Thoracic aorta (tissue), 2 donors: ENCODE results near the gene PPP2R5D. TPM values are rescaled to one million over a fixed set of nuclear protein-coding genes. Genes with fewer than 3 reads are reported as not detected.

Experiments used
- ATAC-seq: fragments of 150-250 bp; one replicate; pipeline ENCODE4 v1.8.0; 2017; ENCODE audit warnings: low read depth; ENCODE audit not compliant: insufficient number of reproducible peaks, low FRiP score
- DNase-seq: peaks from one replicate; pipeline ENCODE4 v3.0.0-alpha.2; 2020; ENCODE audit warnings: low spot score
- H3K27ac ChIP-seq, 2 donors: fragments of 200-600 bp; sonication (generic); 1 replicate in 1 of 2; 2 replicates in 1 of 2; pipeline ENCODE4 v1.5.1; 2016; ENCODE audit warnings: mild to moderate bottlenecking in 2 of 2, moderate library complexity in 2 of 2
- H3K27me3 ChIP-seq: fragments of 200-600 bp; sonication (generic); replicated peaks from 2 replicates; pipeline ENCODE4 v1.6.0; 2016; ENCODE audit warnings: mild to moderate bottlenecking; ENCODE audit not compliant: insufficient read depth
- H3K36me3 ChIP-seq: fragments of 200-600 bp; sonication (generic); one replicate; pipeline ENCODE4 v1.5.1; 2016
- H3K4me1 ChIP-seq, 2 donors: fragments of 200-600 bp; sonication (generic); 1 replicate in 1 of 2; 2 replicates in 1 of 2; pipeline versions ENCODE4 v1.5.1 to v1.6.0; 2016; ENCODE audit warnings: low read depth in 2 of 2, mild to moderate bottlenecking in 1 of 2; ENCODE audit not compliant: control insufficient read depth in 1 of 2
- H3K4me3 ChIP-seq: fragments of 200-600 bp; sonication (generic); 2 replicates; pipeline ENCODE4 v1.5.1; 2016; ENCODE audit warnings: mild to moderate bottlenecking
- H3K9me3 ChIP-seq: fragments of 200-600 bp; sonication (generic); 2 replicates; pipeline ENCODE4 v1.5.1; 2016
- total RNA-seq, 2 donors: library from RNA; depleted of rRNA; stranded (reverse); fragments of >200 nt; gene quantifications; one replicate each; pipeline versions ENCODE4 v1.1.0 to v1.2.3, GENCODE V29; 2016
- TF ChIP-seq, protein P1 (sequence below): fragments of 200-600 bp; sonication (generic); IDR thresholded peaks from one replicate; pipeline ENCODE4 v1.5.1; 2019; ENCODE audit warnings: antibody characterized with exemption

PPP2R5D gene
- total RNA-seq, 2 donors from 2014 or later, result 20.1 to 37.1 TPM

DNA sequence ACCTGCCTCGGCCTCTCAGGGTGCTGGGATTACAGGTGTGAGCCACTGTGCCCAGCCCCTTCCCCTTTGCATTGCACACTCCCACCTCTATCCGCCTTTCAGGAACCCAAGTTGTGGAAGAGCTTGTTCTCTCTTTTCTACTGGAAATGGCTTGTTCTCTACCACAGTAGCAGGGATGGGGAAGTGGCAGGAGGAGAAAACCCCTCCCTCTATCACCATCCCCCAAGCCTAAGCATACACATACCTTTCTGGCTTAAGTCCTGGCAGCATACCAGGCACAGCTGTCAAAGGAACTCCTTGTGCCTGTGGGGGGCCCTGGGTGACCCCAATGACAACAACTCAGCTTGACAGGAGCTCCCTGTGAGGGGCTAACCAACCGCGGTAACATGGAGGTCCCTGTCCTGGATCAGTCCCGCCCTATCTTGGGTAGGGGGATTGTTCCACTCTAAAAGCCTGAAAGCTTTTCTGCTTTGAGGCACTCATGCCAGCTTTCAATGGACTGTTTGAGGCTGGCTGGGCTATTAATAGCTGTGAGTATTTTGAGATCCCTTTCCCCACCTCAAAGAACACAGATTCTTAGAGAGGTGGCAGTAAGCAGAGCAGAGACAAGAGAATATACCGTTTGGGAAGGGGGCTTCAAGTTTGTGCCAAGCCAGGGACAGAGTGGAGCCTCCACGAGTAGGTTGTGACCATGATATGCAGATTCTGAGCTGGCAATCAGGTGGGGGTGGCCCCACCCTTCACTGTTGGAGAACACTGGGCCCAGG lies 32.0 kb downstream of the PPP2R5D start:
- ATAC-seq (no peak), DNase-seq (no peak)
- H3K9me3 ChIP-seq, result no peaks in the 10 kb centered on the region
- H3K27me3 ChIP-seq, result no peaks in the 10 kb centered on the region
- peaks cover 22% of the 10 kb centered on the region for H3K36me3 ChIP-seq
- H3K27ac ChIP-seq, result peak overlapping the region; percentile 36 to 39
- H3K4me1 ChIP-seq, result peaks cover 35 to 57% of the 10 kb centered on the region in 2 donors
- TF ChIP-seq, protein P1, sequence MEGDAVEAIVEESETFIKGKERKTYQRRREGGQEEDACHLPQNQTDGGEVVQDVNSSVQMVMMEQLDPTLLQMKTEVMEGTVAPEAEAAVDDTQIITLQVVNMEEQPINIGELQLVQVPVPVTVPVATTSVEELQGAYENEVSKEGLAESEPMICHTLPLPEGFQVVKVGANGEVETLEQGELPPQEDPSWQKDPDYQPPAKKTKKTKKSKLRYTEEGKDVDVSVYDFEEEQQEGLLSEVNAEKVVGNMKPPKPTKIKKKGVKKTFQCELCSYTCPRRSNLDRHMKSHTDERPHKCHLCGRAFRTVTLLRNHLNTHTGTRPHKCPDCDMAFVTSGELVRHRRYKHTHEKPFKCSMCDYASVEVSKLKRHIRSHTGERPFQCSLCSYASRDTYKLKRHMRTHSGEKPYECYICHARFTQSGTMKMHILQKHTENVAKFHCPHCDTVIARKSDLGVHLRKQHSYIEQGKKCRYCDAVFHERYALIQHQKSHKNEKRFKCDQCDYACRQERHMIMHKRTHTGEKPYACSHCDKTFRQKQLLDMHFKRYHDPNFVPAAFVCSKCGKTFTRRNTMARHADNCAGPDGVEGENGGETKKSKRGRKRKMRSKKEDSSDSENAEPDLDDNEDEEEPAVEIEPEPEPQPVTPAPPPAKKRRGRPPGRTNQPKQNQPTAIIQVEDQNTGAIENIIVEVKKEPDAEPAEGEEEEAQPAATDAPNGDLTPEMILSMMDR, result no peak
- H3K4me3 ChIP-seq, result peak overlapping the region; percentile 47

DNA sequence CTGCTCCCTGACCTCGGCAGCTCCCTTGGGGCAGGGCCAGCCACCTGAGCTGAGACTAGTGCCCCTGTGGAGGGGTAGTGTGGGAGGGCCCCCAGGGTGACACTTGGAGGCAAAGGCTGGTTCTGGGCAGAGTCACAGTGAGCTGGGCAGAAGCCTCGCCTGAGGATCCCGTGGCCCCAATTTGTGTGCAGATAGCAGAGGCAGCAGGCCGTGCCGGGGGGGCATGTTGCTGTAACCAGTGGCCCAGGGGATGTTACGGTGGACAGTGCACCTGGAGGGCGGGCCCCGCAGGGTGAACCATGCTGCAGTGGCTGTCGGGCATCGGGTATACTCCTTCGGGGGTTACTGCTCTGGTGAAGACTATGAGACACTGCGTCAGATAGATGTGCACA lies 32.6 kb downstream of the PPP2R5D start:
- TF ChIP-seq, protein P1, result no peak
- Histone ChIP-seq H3K27me3 (no peaks in the 10 kb centered on the region), H3K27ac (peak overlapping the region; percentile 36 to 39), H3K9me3 (no peaks in the 10 kb centered on the region), H3K4me1 (peaks cover 35 to 57% of the 10 kb centered on the region in 2 donors), H3K36me3 (peaks cover 22% of the 10 kb centered on the region), H3K4me3 (peak overlapping the region; percentile 47)
- ATAC-seq (no peak), DNase-seq (no peak)

DNA sequence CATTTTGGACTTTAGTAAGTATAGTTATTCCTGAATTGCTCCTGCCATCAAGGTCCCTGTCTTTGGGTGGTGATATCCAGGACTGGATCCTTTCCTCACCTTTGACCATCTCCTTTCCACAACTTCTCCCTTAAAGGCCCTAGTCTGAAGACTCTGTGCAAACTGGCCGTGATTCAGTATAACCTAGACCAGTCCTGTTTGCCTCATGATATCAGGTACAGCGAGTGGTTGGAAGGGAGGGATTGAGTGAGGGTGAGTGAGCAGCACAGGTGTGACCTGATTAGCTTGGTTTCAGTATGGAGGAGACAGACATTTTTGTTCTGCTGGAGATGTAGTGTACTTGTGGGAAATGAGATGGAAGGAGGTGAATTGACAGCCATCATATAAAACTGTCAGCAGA lies 34.8 kb downstream of the PPP2R5D start:
- TF ChIP-seq, protein P1, result no peak
- Histone ChIP-seq H3K4me1 (peaks cover 37 to 63% of the 10 kb centered on the region in 2 donors), H3K36me3 (peaks cover 22% of the 10 kb centered on the region), H3K9me3 (no peaks in the 10 kb centered on the region), H3K4me3 (no peak overlapping the region), H3K27ac (no peak overlapping the region), H3K27me3 (no peaks in the 10 kb centered on the region)
- ATAC-seq, result no peak
- no peak for DNase-seq

DNA sequence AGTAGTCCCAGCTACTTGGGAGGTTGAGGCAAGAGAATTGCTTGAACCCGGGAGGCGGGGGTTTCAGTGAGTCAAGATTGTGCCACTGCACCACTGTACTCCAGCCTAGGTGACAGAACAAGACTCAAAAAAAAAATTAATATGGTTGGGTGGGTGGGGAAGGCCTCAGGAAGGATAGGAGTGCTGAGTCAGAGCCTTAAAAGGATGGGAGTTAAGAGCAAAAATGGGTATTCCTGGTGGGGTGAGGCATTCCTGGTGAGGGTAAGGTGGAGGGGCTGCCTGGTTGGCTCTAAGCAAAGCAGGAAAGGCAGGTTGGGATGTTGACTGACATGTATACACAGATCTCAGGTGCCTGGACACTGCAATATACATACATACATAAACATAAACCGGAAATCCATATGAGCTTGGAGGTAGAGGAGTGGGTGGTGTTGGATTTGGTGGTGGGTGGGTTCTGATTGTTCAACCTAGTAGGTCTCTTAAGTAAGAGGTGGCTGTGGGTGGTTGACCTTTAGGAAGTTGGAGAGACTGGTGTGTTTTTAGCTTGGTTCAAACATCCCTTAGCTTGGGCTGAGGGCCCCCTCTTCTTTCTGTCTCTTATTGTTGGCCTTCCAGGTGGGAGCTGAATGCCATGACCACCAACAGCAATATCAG lies 35.8 kb downstream of the PPP2R5D start:
- peak overlapping the region; percentile 81 to 90 for H3K27ac ChIP-seq
- ATAC-seq (no peak), DNase-seq (no peak)
- H3K9me3 ChIP-seq, result no peaks in the 10 kb centered on the region
- no peaks in the 10 kb centered on the region for H3K27me3 ChIP-seq
- TF ChIP-seq, protein P1, result no peak
- H3K36me3 ChIP-seq, result peaks cover 27% of the 10 kb centered on the region
- H3K4me1 ChIP-seq, result peaks cover 31 to 59% of the 10 kb centered on the region in 2 donors
- no peak overlapping the region for H3K4me3 ChIP-seq

DNA sequence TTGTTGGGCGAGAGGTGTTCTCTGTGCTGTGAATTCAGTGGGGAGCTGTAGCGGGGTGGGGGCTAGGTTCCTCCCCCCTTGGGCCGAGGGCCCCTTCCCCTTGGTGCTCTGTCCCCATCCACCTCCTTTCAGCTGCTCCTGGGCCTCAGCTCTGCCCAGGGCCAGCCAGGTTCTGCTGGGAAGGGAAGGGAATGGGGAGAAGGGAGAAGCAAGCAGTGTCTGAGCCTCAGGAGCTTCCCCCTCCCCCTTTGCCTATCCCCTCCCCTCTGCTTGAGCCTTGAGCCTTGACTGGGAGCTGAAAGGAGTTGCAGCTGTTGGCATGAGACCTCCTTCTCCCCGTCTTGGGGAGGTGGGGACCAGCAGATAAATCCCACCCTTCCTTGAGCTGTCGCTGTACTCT lies 36.5 kb downstream of the PPP2R5D start:
- Histone ChIP-seq H3K27me3 (no peaks in the 10 kb centered on the region), H3K36me3 (peaks cover 34% of the 10 kb centered on the region), H3K4me1 (peaks cover 25 to 53% of the 10 kb centered on the region in 2 donors), H3K4me3 (peak overlapping the region; percentile 92), H3K27ac (peak overlapping the region; percentile 81 to 90), H3K9me3 (no peaks in the 10 kb centered on the region)
- DNase-seq (no peak), ATAC-seq (no peak)
- TF ChIP-seq, protein P1, result no peak
